Neural cell (in vitro differentiated cells): ENCODE results near the gene ADORA1. TPM values are rescaled to one million over a fixed set of nuclear protein-coding genes. Genes with fewer than 3 reads are reported as not detected.

Experiments used
- H2AFZ ChIP-seq: fragments of 200-600, 300-800 bp; sonication (generic), shearing (Covaris generic); 2 replicates; pipeline ENCODE4 v1.6.0; 2014; ENCODE audit warnings: low read depth, mild to moderate bottlenecking, antibody characterized with exemption, low read length, moderate library complexity
- H3F3A ChIP-seq: fragments of 200-600 bp; shearing (Covaris generic); 2 replicates; pipeline ENCODE4 v1.6.1; 2016; ENCODE audit warnings: mild to moderate bottlenecking, moderate library complexity, mixed read lengths, antibody characterized with exemption, low read length; ENCODE audit not compliant: insufficient read depth, poor library complexity, severe bottlenecking
- H3K27ac ChIP-seq: fragments of 200-600, 300-800 bp; sonication (generic), shearing (Covaris generic); 2 replicates; pipeline ENCODE4 v1.5.1; 2014; ENCODE audit warnings: mild to moderate bottlenecking, low read length, moderate library complexity
- H3K27me3 ChIP-seq: fragments of 300-800, 200-600 bp; sonication (generic), shearing (Covaris generic); 2 replicates; pipeline ENCODE4 v1.6.0; 2014; ENCODE audit warnings: mild to moderate bottlenecking, low read depth, low read length, moderate library complexity; ENCODE audit not compliant: insufficient read depth
- H3K36me3 ChIP-seq: fragments of 300-800, 200-600 bp; sonication (generic), shearing (Covaris generic); 2 replicates; pipeline ENCODE4 v1.5.1; 2014; ENCODE audit warnings: mild to moderate bottlenecking, antibody characterized with exemption, low read length, moderate library complexity; ENCODE audit not compliant: insufficient read depth
- H3K4me2 ChIP-seq: fragments of 300-800, 200-600 bp; sonication (generic), shearing (Covaris generic); 2 replicates; pipeline ENCODE4 v1.6.0; 2014; ENCODE audit warnings: mild to moderate bottlenecking, low read length
- H3K4me3 ChIP-seq: fragments of 300-800, 200-600 bp; sonication (generic), shearing (Covaris generic); 2 replicates; pipeline ENCODE4 v1.5.1; 2014; ENCODE audit warnings: mild to moderate bottlenecking, low read length, moderate library complexity
- H3K79me2 ChIP-seq: fragments of 200-600 bp; shearing (Covaris generic); replicated peaks from 2 replicates; pipeline ENCODE4 v1.6.0; 2014; ENCODE audit warnings: mild to moderate bottlenecking, low read length, moderate library complexity; ENCODE audit not compliant: insufficient read depth
- H3K9ac ChIP-seq: fragments of 300-800, 200-600 bp; sonication (generic), shearing (Covaris generic); 2 replicates; pipeline ENCODE4 v1.6.1; 2016; ENCODE audit warnings: mild to moderate bottlenecking, low read length, mixed read lengths
- H3K9me2 ChIP-seq: fragments of 200-600 bp; shearing (Covaris generic); 2 replicates; pipeline ENCODE4 v1.6.1; 2016; ENCODE audit warnings: mild to moderate bottlenecking, low read length, mixed read lengths; ENCODE audit not compliant: insufficient read depth
- H3K9me3 ChIP-seq: fragments of 200-600, 300-800 bp; sonication (generic), shearing (Covaris generic); 2 replicates; pipeline ENCODE4 v1.6.1; 2016; ENCODE audit warnings: mild to moderate bottlenecking, mixed run types, low read length, moderate library complexity, mixed read lengths
- H4K20me1 ChIP-seq: fragments of 200-600 bp; shearing (Covaris generic); 2 replicates; pipeline ENCODE4 v1.6.1; 2016; ENCODE audit warnings: mild to moderate bottlenecking, mixed run types; ENCODE audit not compliant: insufficient read depth
- EP300 ChIP-seq: fragments of 450-650 bp; conservative IDR thresholded peaks from 2 replicates; pipeline ENCODE4 v1.6.1; 2014; ENCODE audit warnings: antibody characterized with exemption, mild to moderate bottlenecking, moderate library complexity; ENCODE audit not compliant: poor library complexity, severe bottlenecking
- EZH2 ChIP-seq: fragments of 200-600, 300-800 bp; shearing (Covaris generic), sonication (generic); IDR thresholded peaks from 2 replicates; pipeline ENCODE4 v1.6.1; 2014; ENCODE audit warnings: antibody characterized with exemption, low read length, borderline replicate concordance, mild to moderate bottlenecking; ENCODE audit not compliant: insufficient read depth, poor library complexity, severe bottlenecking
- MXI1 ChIP-seq: fragments of 450-650 bp; conservative IDR thresholded peaks from 2 replicates; pipeline ENCODE4 v1.6.1; 2014; ENCODE audit warnings: antibody characterized with exemption, mild to moderate bottlenecking; ENCODE audit not compliant: poor library complexity, severe bottlenecking
- POLR2AphosphoS5 ChIP-seq: IDR thresholded peaks from 2 replicates; pipeline ENCODE4 v1.6.1; 2012
- RAD21 ChIP-seq: fragments of 450-650 bp; conservative IDR thresholded peaks from 2 replicates; pipeline ENCODE4 v1.6.1; 2014; ENCODE audit warnings: antibody characterized with exemption, mild to moderate bottlenecking, moderate library complexity
- SMC3 ChIP-seq: fragments of 450-650 bp; conservative IDR thresholded peaks from 2 replicates; pipeline ENCODE4 v1.6.1; 2014; ENCODE audit warnings: antibody characterized with exemption, mild to moderate bottlenecking, moderate library complexity; ENCODE audit not compliant: poor library complexity
- TAF1 ChIP-seq: IDR thresholded peaks from 2 replicates; pipeline ENCODE4 v1.6.1; 2012; ENCODE audit warnings: low read depth
- polyA plus RNA-seq: library from polyadenylated mRNA; depleted of rRNA; stranded (reverse); fragments of >200 nt; gene quantifications from 2 replicates; pipeline ENCODE4 v1.2.3, GENCODE V29; 2014
- TF ChIP-seq, protein P1 (sequence below): fragments of 450-650 bp; IDR thresholded peaks from 2 replicates; pipeline ENCODE4 v1.5.1; 2014; ENCODE audit warnings: antibody characterized with exemption, mild to moderate bottlenecking, moderate library complexity; ENCODE audit not compliant: poor library complexity, severe bottlenecking
- TF ChIP-seq, protein P2 (sequence below): IDR thresholded peaks from 2 replicates; pipeline ENCODE4 v1.6.1; 2012; ENCODE audit warnings: borderline replicate concordance

The ADORA1 gene
- polyA plus RNA-seq, 1 donor from 2014 or later: 7.2 TPM

GRCh38 chr1:203114202-203114601 is 13.3 kb upstream of the ADORA1 start:
- Histone ChIP-seq H3K9me3 (no peaks in the 10 kb centered on the region), H3K9ac (no peak overlapping the region), H3K36me3 (no peaks in the 10 kb centered on the region), H3K79me2 (no peaks in the 10 kb centered on the region), H4K20me1 (no peaks in the 10 kb centered on the region), H3K9me2 (no peaks in the 10 kb centered on the region), H3K27ac (no peak overlapping the region), H3K27me3 (peaks cover 16% of the 10 kb centered on the region), H2AFZ (no peak overlapping the region), H3F3A (no peaks in the 10 kb centered on the region), H3K4me3 (no peak overlapping the region), H3K4me2 (no peak overlapping the region)
- TF ChIP-seq TAF1: no peak
- no peak for TF ChIP-seq POLR2AphosphoS5
- TF ChIP-seq, protein P1, sequence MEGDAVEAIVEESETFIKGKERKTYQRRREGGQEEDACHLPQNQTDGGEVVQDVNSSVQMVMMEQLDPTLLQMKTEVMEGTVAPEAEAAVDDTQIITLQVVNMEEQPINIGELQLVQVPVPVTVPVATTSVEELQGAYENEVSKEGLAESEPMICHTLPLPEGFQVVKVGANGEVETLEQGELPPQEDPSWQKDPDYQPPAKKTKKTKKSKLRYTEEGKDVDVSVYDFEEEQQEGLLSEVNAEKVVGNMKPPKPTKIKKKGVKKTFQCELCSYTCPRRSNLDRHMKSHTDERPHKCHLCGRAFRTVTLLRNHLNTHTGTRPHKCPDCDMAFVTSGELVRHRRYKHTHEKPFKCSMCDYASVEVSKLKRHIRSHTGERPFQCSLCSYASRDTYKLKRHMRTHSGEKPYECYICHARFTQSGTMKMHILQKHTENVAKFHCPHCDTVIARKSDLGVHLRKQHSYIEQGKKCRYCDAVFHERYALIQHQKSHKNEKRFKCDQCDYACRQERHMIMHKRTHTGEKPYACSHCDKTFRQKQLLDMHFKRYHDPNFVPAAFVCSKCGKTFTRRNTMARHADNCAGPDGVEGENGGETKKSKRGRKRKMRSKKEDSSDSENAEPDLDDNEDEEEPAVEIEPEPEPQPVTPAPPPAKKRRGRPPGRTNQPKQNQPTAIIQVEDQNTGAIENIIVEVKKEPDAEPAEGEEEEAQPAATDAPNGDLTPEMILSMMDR: no peak
- no peak for TF ChIP-seq EP300

- Histone ChIP-seq H3K9ac (no peak overlapping the region), H3K27ac (no peak overlapping the region), H3K36me3 (no peaks in the 10 kb centered on the region), H3K79me2 (no peaks in the 10 kb centered on the region), H4K20me1 (no peaks in the 10 kb centered on the region), H3K9me3 (no peaks in the 10 kb centered on the region), H2AFZ (no peak overlapping the region), H3F3A (no peaks in the 10 kb centered on the region), H3K4me2 (no peak overlapping the region), H3K4me3 (no peak overlapping the region), H3K9me2 (no peaks in the 10 kb centered on the region), H3K27me3 (peaks cover 14% of the 10 kb centered on the region)
- TF ChIP-seq MXI1 (no peak), TAF1 (no peak), EP300 (no peak), RAD21 (no peak), EZH2 (no peak), POLR2AphosphoS5 (no peak), SMC3 (no peak)
- TF ChIP-seq, protein P2, sequence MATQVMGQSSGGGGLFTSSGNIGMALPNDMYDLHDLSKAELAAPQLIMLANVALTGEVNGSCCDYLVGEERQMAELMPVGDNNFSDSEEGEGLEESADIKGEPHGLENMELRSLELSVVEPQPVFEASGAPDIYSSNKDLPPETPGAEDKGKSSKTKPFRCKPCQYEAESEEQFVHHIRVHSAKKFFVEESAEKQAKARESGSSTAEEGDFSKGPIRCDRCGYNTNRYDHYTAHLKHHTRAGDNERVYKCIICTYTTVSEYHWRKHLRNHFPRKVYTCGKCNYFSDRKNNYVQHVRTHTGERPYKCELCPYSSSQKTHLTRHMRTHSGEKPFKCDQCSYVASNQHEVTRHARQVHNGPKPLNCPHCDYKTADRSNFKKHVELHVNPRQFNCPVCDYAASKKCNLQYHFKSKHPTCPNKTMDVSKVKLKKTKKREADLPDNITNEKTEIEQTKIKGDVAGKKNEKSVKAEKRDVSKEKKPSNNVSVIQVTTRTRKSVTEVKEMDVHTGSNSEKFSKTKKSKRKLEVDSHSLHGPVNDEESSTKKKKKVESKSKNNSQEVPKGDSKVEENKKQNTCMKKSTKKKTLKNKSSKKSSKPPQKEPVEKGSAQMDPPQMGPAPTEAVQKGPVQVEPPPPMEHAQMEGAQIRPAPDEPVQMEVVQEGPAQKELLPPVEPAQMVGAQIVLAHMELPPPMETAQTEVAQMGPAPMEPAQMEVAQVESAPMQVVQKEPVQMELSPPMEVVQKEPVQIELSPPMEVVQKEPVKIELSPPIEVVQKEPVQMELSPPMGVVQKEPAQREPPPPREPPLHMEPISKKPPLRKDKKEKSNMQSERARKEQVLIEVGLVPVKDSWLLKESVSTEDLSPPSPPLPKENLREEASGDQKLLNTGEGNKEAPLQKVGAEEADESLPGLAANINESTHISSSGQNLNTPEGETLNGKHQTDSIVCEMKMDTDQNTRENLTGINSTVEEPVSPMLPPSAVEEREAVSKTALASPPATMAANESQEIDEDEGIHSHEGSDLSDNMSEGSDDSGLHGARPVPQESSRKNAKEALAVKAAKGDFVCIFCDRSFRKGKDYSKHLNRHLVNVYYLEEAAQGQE: no peak
- TF ChIP-seq, protein P1: no peak
Observed at GRCh38 chr1:203116091-203116820, 11.3 kb upstream of the ADORA1 start.
